Measurements from ENCODE around the gene C1QL3. TPM values are rescaled to one million over a fixed set of nuclear protein-coding genes. Genes with fewer than 3 reads are reported as not detected.

Gene C1QL3
- total RNA-seq, 1 experiment from 2014 or later: 1.7 TPM

GRCh38 chr10:16562891-16563290, 41.2 kb upstream of the C1QL3 start:
- H3K9me3 Mint-ChIP-seq: no peaks in the 10 kb centered on the region
- ChIA-PET CTCF (no interaction called here), POLR2A (no interaction called here)
- no peak overlapping the region for H3K4me3 Mint-ChIP-seq
- no peaks in the 10 kb centered on the region; the same call in 1 of the 2 replicates for H3K27me3 Mint-ChIP-seq (ENCODE audit: low read depth)
- H3K36me3 Mint-ChIP-seq: no peaks in the 10 kb centered on the region
- ATAC-seq (no peak), DNase-seq (ENCODE audit: low spot score) (no peak)
- H3K4me1 Mint-ChIP-seq: peaks cover 18% of the 10 kb centered on the region
- TF ChIP-seq ETV6 (CRISPR knock-in tag; IDR thresholded peaks at IDR 0.05): no peak
- TF ChIP-seq ZBTB43 (CRISPR knock-in tag; IDR thresholded peaks at IDR 0.05): no peak
- TF ChIP-seq ESRRA (CRISPR knock-in tag; IDR thresholded peaks at IDR 0.05; ENCODE audit: borderline replicate concordance): no peak
- no peak for TF ChIP-seq ATF1 (CRISPR knock-in tag; IDR thresholded peaks at IDR 0.05)
- no peak for TF ChIP-seq KAT7 (CRISPR knock-in tag; IDR thresholded peaks at IDR 0.05; ENCODE audit: borderline replicate concordance)
- no peak for TF ChIP-seq ZNF121 (CRISPR knock-in tag; IDR thresholded peaks at IDR 0.05)
- no peak for TF ChIP-seq JUN (CRISPR knock-in tag; IDR thresholded peaks at IDR 0.05)
- no peak for TF ChIP-seq NR2C2 (CRISPR knock-in tag; IDR thresholded peaks at IDR 0.05)
- TF ChIP-seq FOXK1 (CRISPR knock-in tag; IDR thresholded peaks at IDR 0.05): no peak
- no peak for TF ChIP-seq USF1 (CRISPR knock-in tag; IDR thresholded peaks at IDR 0.05)
- TF ChIP-seq ZNF425 (CRISPR knock-in tag; conservative IDR thresholded peaks at IDR 0.05): no peak
- H3K27ac Mint-ChIP-seq: no peak overlapping the region

- no peaks in the 10 kb centered on the region for H3K36me3 Mint-ChIP-seq
- ChIA-PET POLR2A (no interaction called here), CTCF (interaction anchor here (1.2 to 2.8 kb wide), 3 partner anchors 14 to 134 kb away, joined by 3 to 11 read pairs (median 6); no protein-coding TSS in a partner anchor)
- no peak overlapping the region for H3K4me3 Mint-ChIP-seq
- 0 out of 2 replicates have a peak, but pooled peaks cover 3% of the 10 kb centered on the region for H3K4me1 Mint-ChIP-seq
- no peak overlapping the region for H3K27ac Mint-ChIP-seq
- no peak for DNase-seq (ENCODE audit: low spot score)
- ATAC-seq: no peak
- H3K27me3 Mint-ChIP-seq (ENCODE audit: low read depth): peaks cover 12% of the 10 kb centered on the region
- TF ChIP-seq HMGA2 (CRISPR knock-in tag; IDR thresholded peaks at IDR 0.05) (no peak), MYBL2 (CRISPR knock-in tag; IDR thresholded peaks at IDR 0.05) (no peak), FOXP4 (CRISPR knock-in tag; IDR thresholded peaks at IDR 0.05) (no peak), ZMAT4 (CRISPR knock-in tag; IDR thresholded peaks at IDR 0.05) (no peak), TEAD4 (CRISPR knock-in tag; IDR thresholded peaks at IDR 0.05) (no peak), OVOL2 (CRISPR knock-in tag; IDR thresholded peaks at IDR 0.05; ENCODE audit: borderline replicate concordance) (no peak), NR1H2 (CRISPR knock-in tag; IDR thresholded peaks at IDR 0.05) (no peak), JUN (CRISPR knock-in tag; IDR thresholded peaks at IDR 0.05) (no peak), CTCF (IDR thresholded peaks at IDR 0.05) (no peak), NR3C1 (CRISPR knock-in tag; conservative IDR thresholded peaks at IDR 0.05; ENCODE audit: low read depth) (no peak), AFF4 (CRISPR knock-in tag; IDR thresholded peaks at IDR 0.05; ENCODE audit: borderline replicate concordance) (no peak), GRHL2 (CRISPR knock-in tag; IDR thresholded peaks at IDR 0.05; ENCODE audit: insufficient replicate concordance, severe bottlenecking) (no peak)
- no peaks in the 10 kb centered on the region for H3K9me3 Mint-ChIP-seq
Observed at GRCh38 chr10:16559236-16559773, 37.6 kb upstream of the C1QL3 start.
